ENCODE results near the gene HFE. TPM values are rescaled to one million over a fixed set of nuclear protein-coding genes. Genes with fewer than 3 reads are reported as not detected.
"Not testable (repeated sequence)": the region's sequence is repeated elsewhere in the genome, so short reads cannot be mapped to it uniquely, and the experiment has no call there.

Gene HFE
- total RNA-seq, 6 experiments from 2014 or later = 8.9 to 20.7 (median 15.8) TPM

- no peaks in the 10 kb centered on the region for H3K9me3 ChIP-seq
- peaks cover 0 to 11% (median 0%) of the 10 kb centered on the region in 4 donors for H3K4me1 ChIP-seq
- no peak for TF ChIP-seq POLR2A (IDR thresholded peaks at IDR 0.05)
- TF ChIP-seq CTCF (IDR thresholded peaks at IDR 0.05) = no peak
- H3K4me3 ChIP-seq = peak overlapping the region; percentile 28 to 58 (median 49)
- 0% methylated on average over 39 of the region's 40 CpGs for WGBS (ENCODE audit: insufficient coverage, low coverage, low lambda C conversion rate, missing lambda C conversion rate)
- peak overlapping the region; percentile 89 to 93 (median 92) for H3K27ac ChIP-seq
- peak; percentile 45 to 61 (median 59) for ATAC-seq
- H3K27me3 ChIP-seq = no peaks in the 10 kb centered on the region
- DNase-seq = peak; percentile 54 to 74 (median 71)
- no peaks in the 10 kb centered on the region for H3K36me3 ChIP-seq
- intact Hi-C loops (cut with DNase I) = no loop called here
Observed at GRCh38 chr6:26044140-26045064, 42.8 kb upstream of the HFE start.

DNA sequence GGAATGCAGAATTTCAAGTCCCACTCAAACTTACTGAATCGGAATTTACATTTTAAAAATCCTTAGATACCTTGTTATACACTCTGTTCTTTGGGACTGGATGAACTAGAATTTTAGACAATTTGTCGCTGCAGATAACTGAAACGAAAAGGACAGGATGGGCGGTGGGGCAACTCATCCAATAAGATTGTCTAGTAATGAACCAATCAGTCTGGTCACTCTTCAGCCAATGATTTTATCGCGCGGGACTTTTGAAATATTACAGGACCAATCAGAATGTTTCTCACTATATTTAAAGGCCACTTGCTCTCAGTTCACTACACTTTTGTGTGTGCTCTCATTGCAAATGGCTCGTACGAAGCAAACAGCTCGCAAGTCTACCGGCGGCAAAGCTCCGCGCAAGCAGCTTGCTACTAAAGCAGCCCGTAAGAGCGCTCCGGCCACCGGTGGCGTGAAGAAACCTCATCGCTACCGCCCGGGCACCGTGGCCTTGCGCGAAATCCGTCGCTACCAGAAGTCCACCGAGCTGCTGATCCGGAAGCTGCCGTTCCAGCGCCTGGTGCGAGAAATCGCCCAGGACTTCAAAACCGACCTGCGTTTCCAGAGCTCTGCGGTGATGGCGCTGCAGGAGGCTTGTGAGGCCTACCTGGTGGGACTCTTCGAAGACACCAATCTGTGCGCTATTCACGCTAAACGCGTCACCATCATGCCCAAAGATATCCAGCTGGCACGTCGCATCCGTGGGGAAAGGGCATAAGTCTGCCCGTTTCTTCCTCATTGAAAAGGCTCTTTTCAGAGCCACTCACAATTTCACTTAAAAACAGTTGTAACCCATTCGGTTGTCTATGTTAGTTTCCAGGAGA, 41.9 kb upstream of the HFE start:
- peak; percentile 71 to 83 (median 79) for ATAC-seq
- 0% methylated on average over 27 of the region's 47 CpGs for WGBS (ENCODE audit: insufficient coverage, low coverage, low lambda C conversion rate, missing lambda C conversion rate)
- H3K4me1 ChIP-seq = peaks cover 0 to 11% (median 0%) of the 10 kb centered on the region in 4 donors
- H3K4me3 ChIP-seq = peak overlapping the region; percentile 28 to 58 (median 49)
- DNase-seq = peak; percentile 59 to 88 (median 76)
- TF ChIP-seq POLR2A (IDR thresholded peaks at IDR 0.05) = peak; percentile 96
- peak in 1 of 4 donors; percentile 13 for TF ChIP-seq CTCF (IDR thresholded peaks at IDR 0.05)
- no peaks in the 10 kb centered on the region for H3K27me3 ChIP-seq
- H3K36me3 ChIP-seq = no peaks in the 10 kb centered on the region
- intact Hi-C loops (cut with DNase I) = no loop called here
- peak overlapping the region; percentile 89 to 93 (median 92) for H3K27ac ChIP-seq
- H3K9me3 ChIP-seq = no peaks in the 10 kb centered on the region

DNA sequence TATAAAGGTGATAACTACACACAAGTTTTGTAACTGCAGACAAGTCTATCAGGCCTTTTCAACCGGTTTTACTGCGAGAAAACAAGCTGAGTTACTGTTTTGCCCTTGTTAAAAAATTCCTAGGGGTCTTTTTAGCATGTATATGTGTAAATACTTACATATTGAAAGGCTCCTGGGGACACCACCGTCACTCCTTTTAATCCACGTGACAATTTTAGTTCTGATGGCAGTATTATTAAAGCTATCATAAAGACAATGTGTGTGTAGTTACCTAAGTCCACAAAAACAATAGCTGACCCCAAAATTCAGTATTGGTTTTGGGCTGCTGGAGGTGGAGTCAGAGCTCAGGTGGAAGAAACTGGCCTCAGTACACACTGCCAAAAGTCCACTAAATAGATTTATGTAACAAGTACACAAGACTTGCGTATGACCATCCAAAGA, 41.3 kb upstream of the HFE start:
- no peaks in the 10 kb centered on the region for H3K36me3 ChIP-seq
- peak overlapping the region; percentile 24 to 58 (median 46) for H3K4me3 ChIP-seq
- peak overlapping the region in 2 of 3 donors; percentile 31 to 57 for H3K27ac ChIP-seq
- no peaks in the 10 kb centered on the region for H3K9me3 ChIP-seq
- ATAC-seq (peak in 1 of 4 donors; percentile 3), DNase-seq (no peak)
- H3K27me3 ChIP-seq = no peaks in the 10 kb centered on the region
- peaks cover 0 to 11% (median 0%) of the 10 kb centered on the region in 4 donors for H3K4me1 ChIP-seq
- intact Hi-C loops (cut with DNase I) = no loop called here
- TF ChIP-seq CTCF (IDR thresholded peaks at IDR 0.05) = no peak
- WGBS (ENCODE audit: insufficient coverage, low coverage, low lambda C conversion rate, missing lambda C conversion rate) = 14% methylated on average over 5 of the region's 5 CpGs

DNA sequence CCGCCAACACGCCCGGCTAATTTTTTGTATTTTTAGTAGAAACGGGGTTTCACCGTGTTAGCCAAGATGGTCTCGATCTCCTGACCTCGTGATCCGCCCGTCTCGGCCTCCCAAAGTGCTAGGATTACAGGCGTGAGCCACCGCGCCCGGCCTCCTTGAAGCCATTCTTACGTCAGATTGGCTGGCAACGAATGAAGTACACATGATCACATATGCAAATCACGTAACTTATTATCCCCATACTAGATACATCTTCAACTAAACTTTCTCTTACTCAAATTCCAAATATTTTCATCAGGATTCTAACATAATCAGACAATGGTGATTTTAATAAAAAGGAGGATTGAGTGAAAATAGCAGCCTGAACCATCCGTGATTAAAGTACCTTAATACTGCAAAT, 39.9 kb upstream of the HFE start:
- DNase-seq; H3K9me3 ChIP-seq; intact Hi-C loops (cut with DNase I); H3K27ac ChIP-seq; H3K36me3 ChIP-seq; H3K4me3 ChIP-seq; H3K27me3 ChIP-seq; ATAC-seq: not testable (repeated sequence)
- peaks cover 0 to 11% (median 0%) of the 10 kb centered on the region in 4 donors for H3K4me1 ChIP-seq
- WGBS (ENCODE audit: insufficient coverage, low coverage, low lambda C conversion rate, missing lambda C conversion rate) = 95% methylated on average over 14 of the region's 18 CpGs

Measured in right lobe of liver (tissue), 6 donors.